Stromal cell of bone marrow (primary cell): ENCODE data around the gene C14orf132.
A peak's percentile ranks its signal among the peaks of the same experiment; 100 is the strongest.

Source experiments
- DNase-seq: peaks from one replicate; pipeline ENCODE4 v3.0.0-alpha.2; 2012; ENCODE audit warnings: low read depth

The C14orf132 gene

DNA sequence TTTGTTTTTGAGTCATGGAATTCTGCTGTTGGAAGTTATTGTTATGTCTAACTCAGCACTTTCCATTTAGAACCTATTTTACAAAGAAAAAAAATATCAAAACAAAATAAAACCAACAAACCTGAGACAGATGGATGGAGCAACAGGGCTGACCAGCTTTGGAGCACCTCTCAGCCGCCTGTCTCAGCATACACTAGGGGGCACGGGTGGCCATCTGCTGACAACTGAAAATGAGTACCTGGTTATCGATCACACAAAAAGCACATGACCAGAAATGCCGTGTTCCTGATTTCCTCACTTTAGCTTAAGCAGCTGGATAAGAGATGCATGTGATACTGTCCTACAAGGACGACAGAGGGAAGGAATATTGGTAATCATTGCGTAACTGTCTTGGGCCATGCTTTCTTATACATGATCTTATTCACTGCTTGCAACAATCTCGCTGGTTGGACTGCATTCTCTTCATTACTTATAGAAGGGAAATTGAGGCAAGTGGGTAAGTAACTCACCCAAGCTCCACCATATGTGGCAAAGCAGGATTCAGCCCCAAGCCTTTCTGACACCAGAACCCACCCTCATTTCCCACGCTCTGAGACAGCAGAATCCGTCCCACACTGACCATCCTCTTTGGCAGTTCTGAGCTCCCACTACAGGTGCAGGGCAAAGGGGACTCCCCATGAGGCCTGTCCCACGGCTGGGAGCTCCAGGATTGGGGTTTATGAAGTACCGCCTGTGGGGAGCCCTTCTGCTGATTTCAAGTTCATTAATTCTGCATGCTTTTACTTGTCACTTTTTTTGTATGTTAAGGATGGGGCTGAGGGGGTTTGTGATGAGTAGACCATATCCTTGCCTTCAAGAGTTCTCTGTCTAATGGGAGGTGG lies 43.5 kb downstream of the C14orf132 start:
- no peak for DNase-seq

DNA sequence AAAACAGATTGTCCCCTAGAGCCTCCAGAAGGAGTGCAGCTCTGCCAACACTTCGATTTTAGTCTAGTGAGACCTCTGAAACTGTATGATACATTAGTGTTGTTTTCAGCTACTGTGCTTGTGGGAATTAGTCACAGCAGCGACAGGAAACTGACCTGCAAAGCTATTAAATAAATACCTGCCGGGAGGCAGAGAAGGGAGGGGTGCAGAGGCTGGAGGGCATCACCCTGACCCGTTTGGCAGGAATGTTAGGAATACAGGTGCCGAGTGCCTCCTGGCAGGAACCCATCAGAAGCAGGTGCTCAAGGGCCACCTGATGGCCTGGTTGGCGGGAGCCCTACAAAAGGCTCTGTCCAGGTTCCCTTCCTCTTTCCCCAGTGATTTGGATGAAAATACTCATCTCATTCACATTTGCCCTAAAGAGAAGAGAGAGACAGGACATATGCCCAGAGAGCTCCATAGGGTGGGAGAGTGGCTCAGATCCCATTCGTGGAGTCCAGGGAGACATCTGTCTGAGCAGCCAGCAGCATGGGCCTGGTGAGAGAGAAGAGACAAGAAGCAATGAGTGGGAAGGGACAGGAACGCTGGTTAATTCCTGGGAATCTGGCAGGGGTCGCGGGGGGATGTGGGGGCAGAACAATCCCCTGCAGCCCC lies 44.6 kb downstream of the C14orf132 start:
- DNase-seq, result no peak

DNA sequence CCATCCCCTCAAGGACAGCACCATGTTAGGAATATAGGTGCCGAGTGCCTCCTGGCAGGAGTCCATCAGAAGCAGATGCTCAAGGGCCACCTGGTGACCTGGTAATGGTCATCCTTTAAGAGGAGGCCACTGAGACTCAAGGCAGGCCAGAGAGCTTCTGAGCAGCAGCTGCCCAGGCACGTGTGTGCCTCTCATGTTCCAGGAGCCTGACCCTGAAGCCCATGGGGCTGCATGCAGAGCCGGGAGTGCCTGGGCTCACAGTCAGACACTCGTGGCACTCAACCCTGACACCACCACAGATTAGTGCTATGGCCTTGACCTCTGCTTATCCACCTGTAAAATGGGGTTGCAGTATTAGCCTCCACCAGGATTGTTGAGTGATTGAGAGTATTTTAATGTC lies 45.6 kb downstream of the C14orf132 start:
- DNase-seq, result no peak

DNA sequence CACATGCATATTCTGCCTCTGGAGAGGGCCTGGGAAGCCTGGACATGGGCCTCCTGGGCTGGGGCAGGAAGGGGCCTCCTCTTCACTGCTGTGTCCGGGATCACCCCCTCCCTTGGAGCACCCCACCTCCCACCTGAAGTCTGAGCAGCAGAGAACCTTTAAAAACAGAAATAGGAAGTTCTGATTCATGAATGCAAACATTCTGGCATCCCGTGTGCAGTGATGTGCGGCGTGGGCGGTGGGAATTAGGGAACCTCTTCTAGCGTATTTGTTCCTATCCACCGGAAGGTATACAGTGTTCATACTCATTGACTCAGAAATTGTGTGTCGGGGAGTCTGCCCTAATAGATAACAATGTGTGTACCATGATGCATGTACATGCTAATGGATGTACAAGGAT lies 46.2 kb downstream of the C14orf132 start:
- DNase-seq, result no peak

DNA sequence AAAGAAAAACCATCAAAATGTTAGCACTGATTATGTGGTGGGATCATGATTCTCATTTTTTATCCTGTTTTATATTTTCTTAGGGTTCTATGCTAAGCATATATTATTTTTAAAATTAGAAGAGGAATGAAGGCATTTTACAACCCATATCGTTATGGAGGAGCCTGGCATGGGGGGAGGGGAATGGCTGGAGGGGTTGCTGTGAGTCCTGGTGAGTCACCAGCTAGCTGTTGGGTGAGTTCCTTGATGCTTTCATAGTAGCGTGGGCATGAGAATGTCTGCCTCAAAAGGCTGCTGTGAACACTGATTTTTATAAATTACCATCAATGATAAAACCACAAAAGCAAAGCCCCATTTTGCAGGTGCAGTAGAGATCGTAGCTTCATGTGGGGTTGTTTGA lies 46.9 kb downstream of the C14orf132 start:
- peak; percentile 57 for DNase-seq

DNA sequence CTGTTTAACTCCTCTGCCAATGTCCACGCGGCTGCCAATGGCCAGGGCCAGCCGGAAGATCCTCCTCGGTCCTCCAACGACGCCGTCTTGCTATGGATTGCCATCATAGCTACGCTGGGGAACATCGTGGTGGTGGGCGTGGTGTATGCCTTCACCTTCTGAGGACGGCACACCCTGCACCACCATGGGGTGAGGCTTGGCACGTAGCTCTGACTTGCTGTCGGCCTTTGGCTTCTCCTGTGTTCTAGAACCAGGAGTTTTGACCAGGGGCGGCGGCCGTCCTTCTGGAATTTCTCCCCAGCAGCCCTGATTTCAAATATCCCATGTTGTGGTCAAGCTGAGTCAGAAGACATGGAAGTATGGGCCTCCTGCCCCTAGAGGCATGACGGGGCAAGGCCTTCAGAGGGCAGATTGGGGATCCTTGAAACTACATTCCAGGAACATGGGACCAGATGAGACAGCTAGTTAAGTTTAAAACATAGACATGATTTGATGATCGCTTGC lies 47.5 kb downstream of the C14orf132 start:
- peak; percentile 22 for DNase-seq

DNA sequence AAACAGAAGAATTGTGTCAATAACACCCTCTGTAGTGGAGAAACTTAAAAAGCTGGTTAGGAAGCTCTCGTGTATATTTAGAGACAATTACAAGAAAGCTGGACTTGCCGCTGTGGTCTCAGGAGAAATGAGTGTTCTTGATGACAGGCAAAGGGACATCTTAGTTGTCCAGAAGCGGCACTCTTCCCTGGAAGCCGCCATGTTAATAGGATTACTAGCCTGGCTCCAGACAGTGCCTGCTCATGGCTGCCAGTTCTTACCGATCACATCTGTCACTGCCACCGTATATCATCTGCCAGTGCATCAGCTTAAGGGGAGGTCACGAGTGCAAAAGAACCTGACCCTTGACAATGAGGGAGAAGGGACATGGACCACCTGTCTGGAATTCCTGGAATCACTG lies 48.9 kb downstream of the C14orf132 start:
- DNase-seq, result no peak

DNA sequence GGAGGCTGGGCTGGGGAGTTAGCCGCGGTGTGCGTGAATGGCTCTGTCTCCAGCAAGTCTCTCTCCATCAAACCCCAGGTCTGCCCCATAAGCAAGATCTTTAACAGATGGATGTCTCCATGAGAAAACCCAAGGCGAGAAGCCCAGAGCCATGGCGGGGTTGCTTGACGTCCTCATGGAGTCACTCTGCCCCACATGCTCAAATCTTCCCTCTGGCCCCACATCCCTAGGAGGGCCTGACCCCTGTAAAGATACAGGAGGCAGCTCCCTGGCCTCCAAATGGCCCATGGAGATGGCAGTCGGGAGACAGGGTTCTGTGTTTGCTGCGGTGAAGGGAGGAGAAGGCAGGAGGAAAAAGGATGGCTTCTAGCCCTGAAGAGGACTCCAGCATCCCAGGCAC lies 49.3 kb downstream of the C14orf132 start:
- no peak for DNase-seq

DNA sequence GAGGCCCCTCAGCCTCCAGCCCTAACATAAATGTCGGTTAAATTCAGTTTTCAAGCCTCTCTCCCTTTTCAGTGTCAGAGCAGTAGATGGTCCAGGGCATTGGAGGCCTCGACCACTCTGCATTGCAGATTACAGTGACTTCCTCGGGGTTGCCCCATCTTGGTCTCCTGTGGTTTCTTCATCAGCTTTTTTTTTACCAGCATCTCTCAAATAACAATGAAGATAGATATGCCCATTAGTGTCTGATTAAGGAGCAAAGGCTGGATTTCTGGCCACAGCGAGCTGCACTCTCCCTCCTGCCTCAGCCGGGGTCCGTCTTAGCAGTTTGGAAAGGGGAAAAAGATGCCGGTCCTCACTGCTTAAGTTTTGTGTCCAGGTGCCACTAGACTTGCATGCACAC lies 49.7 kb downstream of the C14orf132 start:
- DNase-seq, result no peak

DNA sequence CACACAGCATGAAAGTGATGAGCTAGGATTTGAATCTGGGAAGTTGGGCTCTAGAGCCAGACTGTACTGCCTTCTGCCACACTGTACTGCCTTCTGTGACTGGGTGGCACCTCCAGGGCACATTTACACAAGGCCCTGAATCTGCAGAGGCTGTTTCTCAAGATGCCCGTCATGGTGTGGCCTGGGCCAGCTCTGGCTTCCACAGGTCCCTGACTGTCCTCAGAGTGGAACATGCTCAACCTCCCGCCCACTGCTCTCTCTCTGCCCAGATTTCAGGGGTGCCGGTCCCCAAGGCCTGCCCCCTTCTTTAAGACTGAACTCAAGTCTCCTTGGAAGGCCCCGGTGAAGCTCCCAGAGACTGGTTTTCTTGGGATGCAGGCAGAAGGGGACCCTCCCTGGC lies 50.2 kb downstream of the C14orf132 start:
- DNase-seq, result no peak

DNA sequence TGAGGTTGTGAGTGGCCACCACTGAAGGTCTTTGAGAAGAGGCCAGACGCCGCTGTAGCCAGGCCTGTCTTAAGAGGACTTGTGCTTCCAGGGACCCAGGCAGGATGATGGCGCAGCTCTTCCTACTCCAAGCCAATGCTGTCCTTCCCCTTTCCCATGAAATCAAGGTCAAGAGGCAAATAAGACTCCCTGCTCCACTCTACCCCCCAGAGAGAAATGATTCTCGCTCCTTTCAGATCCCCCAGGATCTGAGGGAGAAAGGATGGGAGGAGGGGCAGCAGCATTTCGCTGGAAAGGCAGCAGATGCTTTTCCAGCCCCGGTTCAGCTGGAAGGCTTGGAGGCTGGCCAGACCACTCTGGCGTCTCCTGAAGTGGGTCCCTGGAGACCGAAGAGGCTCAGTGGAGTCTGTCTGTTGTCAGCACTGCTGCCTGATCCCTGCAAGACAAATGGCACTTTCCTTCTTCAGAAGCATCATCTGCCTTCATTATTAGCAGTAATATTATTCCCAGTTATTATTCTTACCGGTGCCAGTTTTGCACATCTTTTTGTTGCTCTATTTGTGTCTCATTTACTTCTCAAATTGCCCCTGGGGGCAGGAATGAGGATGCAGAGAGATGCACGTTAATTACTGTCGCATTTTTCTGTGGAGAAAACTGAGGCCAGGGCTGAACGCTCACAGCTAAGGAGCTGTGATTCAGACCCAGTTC lies 51.4 kb downstream of the C14orf132 start:
- peak; percentile 40 for DNase-seq

DNA sequence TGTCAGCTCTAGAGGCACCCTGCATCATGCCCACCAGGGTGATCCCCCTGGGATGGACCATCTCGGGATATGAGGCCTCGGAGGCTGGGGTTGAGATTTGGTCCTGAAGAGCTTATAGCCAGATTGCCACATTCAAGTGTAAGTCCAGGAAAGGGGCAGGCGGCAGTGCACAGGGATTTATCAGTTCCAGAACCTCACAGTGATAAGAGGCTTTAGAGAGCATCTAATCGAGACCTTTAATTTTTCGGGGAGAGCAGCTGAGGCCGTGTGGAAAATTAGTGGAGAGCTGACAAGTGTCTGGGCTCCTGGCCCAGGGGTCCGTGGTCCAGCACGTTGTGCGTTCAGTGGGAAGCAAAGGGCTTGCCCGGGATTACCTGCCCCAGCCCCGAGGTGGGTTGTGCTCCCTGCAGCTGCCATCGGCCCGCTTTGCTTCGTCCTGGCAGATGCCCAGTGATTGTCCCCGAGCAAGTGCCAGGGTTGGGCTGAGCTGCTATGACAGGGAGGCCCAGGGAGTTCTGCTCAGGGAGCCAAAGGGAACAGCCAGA lies 52.1 kb downstream of the C14orf132 start:
- no peak for DNase-seq

DNA sequence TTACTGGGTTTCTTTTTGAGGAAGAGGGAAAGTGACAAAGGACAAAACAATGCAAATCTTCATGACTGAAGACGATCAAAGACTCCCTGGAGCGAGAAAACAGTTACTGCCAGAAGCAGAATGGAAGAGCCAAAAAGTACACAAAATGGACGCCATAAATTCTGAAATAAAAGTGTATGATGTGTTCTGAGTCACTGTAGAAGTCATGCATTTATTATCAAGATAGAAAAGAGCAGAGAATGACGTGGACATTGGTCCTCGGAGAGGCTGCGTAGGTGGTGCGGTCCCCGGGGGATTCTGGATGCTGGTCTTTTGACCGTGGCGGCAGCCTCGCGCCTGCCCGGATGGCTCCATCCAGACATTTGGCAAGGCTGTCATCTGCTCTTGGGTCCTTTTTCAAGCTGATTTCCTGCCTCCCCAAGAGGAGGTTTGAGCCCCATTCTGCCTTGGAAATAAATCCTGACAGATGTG lies 52.8 kb downstream of the C14orf132 start:
- DNase-seq, result peak; percentile 14

DNA sequence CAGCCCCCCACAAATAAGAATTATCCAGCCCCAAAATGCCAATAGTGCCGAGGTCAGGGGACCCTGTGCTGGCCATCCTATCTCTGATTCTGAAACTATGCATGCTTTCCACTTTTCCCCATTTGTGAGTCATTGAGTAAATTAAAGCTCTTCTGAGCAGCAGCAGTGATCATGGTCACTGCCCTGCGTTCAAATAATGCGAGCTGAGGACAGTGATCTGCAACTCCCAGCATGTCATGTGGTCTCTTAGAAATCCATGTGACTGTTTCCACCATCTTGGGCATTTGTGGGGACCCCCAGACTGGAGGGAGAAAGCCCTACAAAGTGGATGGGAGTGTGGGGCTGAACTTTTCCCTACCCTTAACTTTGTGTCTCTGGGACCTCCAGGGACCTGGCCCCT lies 53.8 kb downstream of the C14orf132 start:
- no peak for DNase-seq

DNA sequence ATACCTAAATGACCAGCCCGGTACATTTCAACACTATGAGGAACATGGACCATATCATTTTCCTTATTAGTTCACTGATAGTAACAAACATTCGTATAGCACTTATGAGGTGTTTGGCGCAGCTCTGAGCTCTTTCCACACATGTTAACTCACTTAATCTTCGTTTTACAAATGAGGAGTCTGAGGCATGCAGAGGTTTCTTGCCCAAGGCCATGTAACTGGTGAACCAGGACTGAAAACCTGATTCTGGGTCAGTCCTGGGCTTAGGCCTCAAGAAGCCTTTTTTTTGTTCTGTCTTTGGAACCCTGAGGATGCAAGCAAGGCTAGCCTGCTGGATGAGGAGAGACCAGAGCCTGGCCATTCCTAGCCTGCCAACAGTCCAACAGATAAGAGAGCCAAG lies 55.0 kb downstream of the C14orf132 start:
- DNase-seq, result no peak

DNA sequence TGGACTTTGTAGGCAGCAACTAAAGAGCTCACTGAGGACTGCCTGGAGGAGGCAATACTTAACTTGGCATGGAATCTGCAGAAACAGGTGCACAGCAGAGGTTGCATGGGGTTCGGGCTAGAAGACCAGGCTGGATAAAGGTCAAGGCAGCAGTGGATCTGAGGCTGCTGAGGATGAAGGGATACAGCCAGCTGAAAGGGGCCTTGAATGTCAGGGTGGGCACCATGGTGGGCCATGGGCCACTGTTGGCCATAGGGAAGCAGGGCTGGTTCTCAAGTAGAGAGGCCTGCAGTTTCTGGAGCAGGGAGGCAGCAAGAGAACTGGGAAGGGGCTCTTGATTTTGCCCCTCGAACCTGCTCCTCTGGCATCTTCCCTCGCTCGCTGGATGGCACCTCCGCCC lies 55.5 kb downstream of the C14orf132 start:
- DNase-seq, result no peak

DNA sequence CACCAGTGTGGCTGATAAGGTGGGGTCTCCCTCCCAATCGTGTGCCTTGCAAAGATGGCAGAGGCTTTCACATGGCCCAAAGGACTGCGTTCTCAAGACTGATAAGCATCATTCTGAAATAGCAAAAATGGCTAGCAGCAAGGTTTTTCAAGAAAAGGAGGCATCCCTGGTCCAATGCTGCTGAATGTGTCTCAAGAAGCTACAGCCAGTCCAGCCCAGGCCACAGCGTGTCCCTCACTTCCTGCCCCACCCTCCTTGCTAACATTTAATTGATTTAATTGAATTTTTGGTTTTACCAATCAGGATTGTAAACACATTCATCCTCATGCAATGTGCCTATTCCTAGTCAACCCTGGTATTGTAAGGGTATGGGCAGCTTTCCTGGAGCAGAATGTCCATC lies 55.9 kb downstream of the C14orf132 start:
- no peak for DNase-seq

DNA sequence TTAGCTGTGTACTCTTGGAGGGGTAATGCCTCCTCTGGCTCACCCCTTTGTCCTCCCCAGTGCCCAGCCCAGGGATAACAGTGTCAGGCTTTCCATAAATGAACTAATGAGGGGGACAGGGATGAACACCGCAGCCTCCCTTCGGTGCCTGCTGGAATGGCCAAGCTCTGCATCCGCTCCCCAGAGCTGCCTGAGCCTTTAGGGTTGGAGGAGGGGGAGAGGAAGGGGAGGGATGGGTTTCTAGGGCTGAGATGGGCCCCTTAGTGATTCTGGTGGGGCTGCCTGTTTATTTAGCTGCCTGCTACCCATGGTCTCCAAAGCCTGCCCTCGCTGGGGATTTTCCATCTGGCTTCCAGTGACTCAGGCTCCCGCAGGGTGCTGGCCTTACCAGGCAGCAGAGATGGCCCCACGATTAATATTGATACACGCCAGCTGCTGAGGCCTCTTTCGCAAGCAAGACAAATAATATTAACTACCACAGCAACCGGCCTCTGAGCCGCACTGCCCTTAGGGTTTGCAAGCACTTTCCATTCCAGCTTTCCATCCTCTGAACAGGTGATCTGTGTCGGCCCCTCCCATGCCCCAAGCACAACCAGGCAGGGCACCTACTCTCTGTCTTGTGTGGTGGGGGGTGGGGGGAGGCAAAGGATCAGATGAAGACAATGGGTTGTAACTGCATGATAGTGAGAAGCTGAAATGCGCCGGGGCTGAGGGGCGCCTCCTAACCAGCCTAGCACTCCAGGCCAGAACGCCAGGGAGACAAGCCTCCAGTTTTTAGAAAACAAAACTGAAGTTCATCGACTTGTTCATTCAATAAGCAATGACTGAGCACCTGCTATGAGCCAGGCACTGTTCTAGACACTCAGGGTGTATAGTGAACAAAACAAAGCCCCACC lies 56.7 kb downstream of the C14orf132 start:
- DNase-seq, result peak; percentile 51

DNA sequence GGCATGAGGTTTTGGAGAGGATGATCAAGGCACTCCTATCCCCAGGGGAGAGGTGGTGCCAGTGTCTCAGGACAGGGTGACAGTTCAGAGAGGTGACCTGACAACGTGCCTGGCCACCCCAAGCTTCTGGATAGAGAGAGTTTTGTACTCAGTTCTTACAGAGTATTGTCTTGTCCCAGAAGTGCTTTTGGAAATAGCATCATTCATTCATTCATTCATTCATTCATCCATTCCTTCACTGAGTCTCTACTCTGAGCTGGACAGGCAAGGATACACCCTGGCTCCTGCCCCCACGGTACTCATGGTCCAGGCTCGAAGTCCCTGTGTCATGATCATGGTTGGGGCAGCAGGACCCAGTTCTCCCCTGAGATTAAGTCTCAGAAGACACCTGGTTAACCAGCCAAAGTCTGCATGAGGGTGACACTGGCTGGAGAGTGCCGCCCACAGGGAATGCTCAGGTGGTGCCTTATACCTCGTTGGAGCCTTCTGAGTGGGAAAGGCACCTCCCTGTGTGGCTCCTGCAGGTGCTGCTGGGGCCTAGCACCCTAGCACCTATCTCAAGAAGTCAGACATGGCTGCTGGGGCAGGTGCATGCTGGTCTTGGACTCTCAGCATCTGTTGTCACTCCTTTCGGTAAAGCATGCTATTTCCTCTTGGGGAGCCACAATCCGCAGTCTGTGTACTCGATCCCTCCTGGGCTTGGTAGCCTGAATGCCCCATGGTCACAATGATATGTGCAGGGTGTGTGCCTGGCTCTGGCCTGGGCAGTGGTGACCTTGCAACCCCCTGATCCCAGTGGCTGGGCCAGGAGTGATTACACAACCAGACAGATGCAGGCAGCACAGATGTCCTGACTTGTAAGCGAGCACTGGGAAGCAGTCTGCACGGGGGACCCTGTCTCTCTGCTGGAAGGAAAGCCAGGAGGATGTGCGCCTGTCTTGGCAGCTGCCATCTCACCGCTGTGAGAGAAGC lies 57.8 kb downstream of the C14orf132 start:
- no peak for DNase-seq

DNA sequence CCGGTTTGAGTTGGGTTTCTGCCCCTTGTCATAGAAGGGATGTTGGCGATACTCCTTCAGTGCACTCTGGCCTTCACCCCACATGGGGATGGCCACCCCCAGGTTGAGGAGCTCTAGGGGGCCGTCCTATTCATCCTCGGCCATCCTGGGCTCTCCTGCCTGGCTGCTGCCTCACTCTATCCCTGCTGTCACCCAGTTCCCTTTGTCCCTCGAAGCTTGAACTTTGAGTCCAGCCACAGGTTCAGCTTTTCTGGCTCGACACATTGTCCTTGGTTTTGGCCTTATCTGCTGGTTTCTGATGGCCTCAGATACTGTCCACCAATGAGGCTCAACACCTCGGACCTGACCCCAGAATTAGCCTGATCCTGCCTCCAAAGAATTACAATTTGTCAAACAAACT lies 58.6 kb downstream of the C14orf132 start:
- no peak for DNase-seq
